SH-SY5Y (cell line): ENCODE results near the gene ASCL5.

ENCODE experiments used
- GATA2 ChIP-seq: IDR thresholded peaks from 2 replicates; pipeline ENCODE4 v1.6.1; 2011; ENCODE audit warnings: mild to moderate bottlenecking, low read depth, low read length
- GATA3 ChIP-seq: IDR thresholded peaks from 2 replicates; pipeline ENCODE4 v1.6.1; 2011; ENCODE audit warnings: low read depth, mild to moderate bottlenecking, low read length, moderate library complexity

- TF ChIP-seq GATA2 (no peak), GATA3 (no peak)
Observed at GRCh38 chr1:201105688-201106087, 21.3 kb downstream of the ASCL5 start.
